HG03442 (cell line): ENCODE data around the gene UNC13D.
"Not testable (repeated sequence)": the region's sequence is repeated elsewhere in the genome, so short reads cannot be mapped to it uniquely, and the experiment has no call there.

ENCODE experiments used
- ATAC-seq: cut with Tn5 transposase; IDR thresholded peaks from one replicate; pipeline ENCODE4 v1.9.1; 2021; ENCODE audit warnings: mild to moderate bottlenecking, moderate library complexity; ENCODE audit not compliant: unreplicated experiment

The UNC13D gene

DNA sequence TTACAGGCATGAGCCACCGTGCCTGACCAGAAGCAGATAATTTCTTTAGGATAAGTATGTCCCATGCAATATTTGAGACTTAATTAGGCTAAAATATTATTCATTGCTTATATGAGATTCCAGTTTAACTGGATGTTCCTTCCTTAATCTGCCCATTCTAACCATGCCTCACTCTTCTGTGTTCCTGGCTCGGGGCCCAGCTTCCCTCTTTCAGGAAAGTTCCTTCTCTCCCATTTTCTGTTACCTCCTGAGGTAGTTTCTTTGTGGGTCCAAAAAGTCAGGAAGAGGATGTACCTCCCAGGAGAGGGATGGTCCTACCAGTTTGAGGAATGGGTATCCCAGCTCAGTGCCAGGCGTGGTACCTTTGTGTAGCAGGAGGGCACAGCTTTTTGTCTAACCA lies 36.3 kb downstream of the UNC13D start:
- no peak for ATAC-seq

GRCh38 chr17:75806822-75807500 lies 37.2 kb downstream of the UNC13D start:
- ATAC-seq: no peak

DNA sequence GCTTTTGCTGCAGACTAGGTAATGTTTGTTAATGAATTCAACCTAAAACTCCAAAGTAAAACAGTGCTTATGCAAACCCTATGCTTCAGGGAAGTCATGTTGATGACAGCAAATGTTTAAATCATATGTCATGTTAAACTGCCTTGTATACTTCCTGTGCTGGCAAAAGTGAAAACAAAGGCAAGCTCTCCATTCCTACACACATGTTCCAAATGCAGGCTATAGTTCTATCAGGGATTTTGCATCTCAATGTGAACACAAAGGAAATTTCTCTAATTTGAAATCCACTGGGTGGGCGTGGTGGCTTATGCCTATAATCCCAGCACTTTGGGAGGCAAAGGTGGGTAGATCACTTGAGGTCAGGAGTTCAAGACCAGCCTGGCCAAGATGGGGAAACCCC lies 40.3 kb downstream of the UNC13D start:
- ATAC-seq: no peak

DNA sequence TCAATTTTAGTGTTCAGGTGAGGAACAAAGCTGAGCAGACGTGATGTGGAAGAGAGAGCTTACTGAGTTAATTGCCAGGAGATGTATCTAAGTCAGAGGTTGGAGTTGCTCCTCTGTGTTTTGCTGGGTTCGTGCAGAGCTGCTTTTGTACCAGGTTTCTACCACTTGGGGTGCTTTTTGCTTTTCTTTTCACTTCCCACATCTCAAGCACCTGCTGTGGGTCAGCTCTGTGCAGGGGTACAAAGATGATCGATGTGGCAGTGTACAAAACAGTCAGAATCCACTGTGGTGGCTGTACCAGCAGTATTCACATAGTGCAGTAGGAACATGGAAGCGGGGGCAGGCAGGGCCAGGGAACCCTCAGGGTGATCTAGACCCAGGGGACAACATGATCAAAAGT lies 44.8 kb downstream of the UNC13D start:
- ATAC-seq: no peak

DNA sequence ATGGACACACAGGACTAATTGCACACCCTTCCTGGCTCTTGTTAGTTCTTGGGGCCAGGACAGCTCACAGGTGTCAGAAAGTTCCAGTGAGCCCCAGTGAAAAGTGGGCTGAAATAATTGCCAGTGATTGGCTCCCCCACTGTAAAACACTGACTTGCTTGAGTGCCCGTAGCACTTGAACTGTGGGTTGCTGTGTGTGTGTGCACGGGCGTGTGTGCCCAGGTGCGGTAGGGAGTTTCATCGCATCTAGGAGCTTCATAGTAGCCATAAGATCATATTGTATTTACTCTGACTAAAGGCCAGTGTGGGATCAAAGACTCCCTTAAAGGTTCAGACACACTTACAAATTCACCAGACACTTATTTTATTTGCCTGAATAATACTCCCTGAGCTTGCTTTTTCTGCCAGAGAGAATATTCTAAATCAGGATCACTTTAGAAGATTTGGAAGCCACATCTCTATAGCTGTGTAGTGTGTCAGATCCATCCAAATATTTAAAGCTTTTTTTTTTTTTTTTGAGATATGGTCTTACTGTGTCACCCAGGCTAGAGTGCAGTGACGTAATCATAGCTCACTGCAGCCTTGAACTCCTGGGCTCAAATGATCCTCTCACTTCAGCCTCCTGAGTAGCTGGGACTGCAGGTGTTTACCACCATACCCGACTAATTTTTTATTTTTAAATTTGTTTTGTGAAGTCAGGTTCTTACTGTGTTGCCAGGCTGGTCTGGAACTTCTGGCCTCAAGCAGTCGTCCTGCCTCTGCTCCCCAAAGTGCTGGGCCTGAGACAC lies 48.2 kb downstream of the UNC13D start:
- no peak for ATAC-seq

GRCh38 chr17:75793460-75793859 lies 50.7 kb downstream of the UNC13D start:
- no peak for ATAC-seq

DNA sequence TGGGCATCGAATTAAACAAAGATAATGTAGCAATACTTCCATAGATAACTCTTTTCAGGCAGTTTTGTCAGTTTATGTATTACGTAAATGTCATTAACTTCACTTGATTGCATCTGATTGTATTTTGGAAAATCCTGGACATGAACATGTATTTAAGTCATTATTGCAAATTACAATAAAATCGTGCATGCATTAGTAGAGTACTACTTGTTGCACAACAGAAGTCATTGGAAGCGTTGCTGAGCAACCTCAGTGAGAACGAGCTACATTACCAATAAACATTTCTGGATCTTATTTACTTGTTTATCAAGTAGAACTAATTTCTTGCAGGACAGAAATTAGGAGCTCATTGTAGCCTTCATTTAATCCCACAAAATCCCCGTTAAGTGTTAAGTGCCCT lies 53.0 kb downstream of the UNC13D start:
- ATAC-seq: no peak

DNA sequence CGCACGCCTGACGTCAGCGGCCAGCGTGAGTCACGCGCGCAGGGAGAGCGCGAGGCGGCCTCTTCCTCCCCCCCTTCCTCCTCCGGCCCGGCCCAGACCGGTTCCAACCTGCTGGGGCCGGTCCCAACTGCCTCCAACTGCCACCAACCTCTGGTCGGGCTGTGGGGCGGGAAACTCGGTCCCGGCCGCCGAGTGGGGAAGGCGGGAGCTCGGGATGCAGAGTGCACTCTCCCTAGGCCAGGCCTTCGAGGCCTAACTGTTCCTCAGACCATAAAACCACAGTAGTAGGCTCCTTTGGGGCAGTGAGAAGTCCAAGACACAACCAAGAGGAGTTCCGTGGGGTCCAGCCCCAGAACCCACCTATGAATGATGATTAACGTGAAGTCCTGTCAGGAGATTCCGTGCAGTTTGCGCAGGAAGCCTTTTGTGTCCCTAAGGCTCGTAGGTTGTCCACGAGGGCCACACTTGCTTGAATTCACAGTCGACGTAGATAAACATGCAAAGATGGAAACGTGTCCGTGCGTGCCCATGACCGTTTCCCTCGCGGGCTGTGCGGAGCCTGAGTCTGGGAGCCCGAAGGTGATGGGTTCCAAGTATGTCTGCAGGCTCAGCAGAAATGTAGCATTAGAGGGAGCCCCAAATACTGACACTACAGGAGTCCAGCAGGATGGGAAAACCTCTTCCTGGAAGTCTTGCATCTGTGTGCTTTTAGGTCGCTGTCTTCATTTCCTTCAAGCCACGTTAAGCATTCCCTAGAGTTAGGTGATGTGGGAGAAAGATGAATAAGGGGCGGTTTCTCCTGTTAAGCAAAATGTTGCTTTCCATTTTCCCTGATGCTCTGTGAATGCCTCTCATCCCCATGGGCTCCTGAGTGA lies 59.0 kb downstream of the UNC13D start:
- ATAC-seq: peak; percentile 52

GRCh38 chr17:75784473-75785015 lies 59.7 kb downstream of the UNC13D start, which contains the start of gene UNK:
TSS of gene UNK (plus strand) at chr17:75784806. CDS start at chr17:75784881, 75 bp downstream.
- peak; percentile 54 for ATAC-seq

- no peak for ATAC-seq
These were observed 60.3 kb downstream of the UNC13D start for GRCh38 chr17:75783803-75784472.

GRCh38 chr17:75783069-75783783 lies 61.0 kb downstream of the UNC13D start:
- no peak for ATAC-seq

GRCh38 chr17:75779987-75780889 lies 64.0 kb downstream of the UNC13D start:
- no peak for ATAC-seq

- ATAC-seq: peak; percentile 57
These were observed 64.8 kb downstream of the UNC13D start for GRCh38 chr17:75779250-75779986.

- ATAC-seq: peak; percentile 6
These were observed 65.3 kb downstream of the UNC13D start for GRCh38 chr17:75778861-75779249.

DNA sequence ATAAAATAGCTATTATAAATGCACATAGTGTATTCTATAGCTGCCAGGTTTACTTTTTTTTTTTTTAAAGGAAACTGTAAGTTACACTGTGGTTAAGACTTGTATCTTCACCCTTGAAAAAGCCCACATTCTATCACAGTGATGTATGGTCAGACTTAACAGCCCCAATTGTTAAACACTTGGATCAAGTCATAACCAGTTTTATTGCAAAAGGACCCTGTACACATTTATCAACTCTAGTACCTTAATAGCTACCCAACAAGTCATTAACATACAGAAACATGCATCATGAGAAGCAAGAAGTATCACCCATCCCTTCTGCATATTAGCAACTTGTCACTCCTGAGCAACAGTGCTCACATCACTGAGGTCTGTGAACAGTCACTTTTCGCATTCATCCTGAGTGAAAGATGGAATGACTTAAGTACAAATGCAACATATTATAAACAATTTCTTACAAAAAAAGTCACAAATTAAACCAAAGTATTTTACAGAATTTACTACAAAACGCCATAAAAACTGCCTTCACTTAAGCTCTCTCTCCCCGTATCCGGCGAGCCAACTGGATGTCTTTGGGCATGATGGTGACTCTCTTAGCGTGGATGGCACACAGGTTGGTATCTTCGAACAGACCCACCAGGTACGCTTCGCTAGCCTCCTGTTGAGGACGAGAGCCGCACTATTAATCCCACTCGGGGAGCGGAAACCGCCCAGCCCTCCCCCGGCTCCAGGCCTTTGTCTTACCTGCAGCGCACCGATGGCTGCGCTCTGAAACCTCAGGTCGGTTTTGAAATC lies 65.9 kb downstream of the UNC13D start:
- ATAC-seq: not testable (repeated sequence)

GRCh38 chr17:75777296-75777922 lies 66.8 kb downstream of the UNC13D start:
- no peak for ATAC-seq
